Panc1 (cell line): Measurements from ENCODE around the gene MPZL3. TPM values are rescaled to one million over a fixed set of nuclear protein-coding genes. Genes with fewer than 3 reads are reported as not detected.

Experiments
- ATAC-seq: fragments of 200-7000 bp; cut with Tn5 transposase; 2 replicates; pipeline ENCODE4 v1.9.1; 2020; ENCODE audit warnings: mild to moderate bottlenecking, moderate library complexity
- BruUV-seq: library from RNA; stranded (reverse); fragments of 400-500 nt; replicated peaks from 2 replicates; lab custom pipeline; 2021; lab: Mats Ljungman, UMichigan
- CTCF ChIA-PET: fragments of 300-600 bp; sonication (Branson Sonifier 250); formaldehyde crosslinking; loops from one replicate; lab custom pipeline; 2022; ENCODE audit warnings: antibody characterized with exemption; lab: Charles Lee
- POLR2A ChIA-PET: fragments of 300-600 bp; sonication (Branson Sonifier 250); formaldehyde crosslinking; loops from one replicate; lab custom pipeline; 2022; ENCODE audit warnings: antibody characterized with exemption; lab: Charles Lee
- DNase-seq: peaks from one replicate; pipeline ENCODE4 v3.0.0-alpha.2; 2010; ENCODE audit warnings: low read depth, low spot score
- H3K27ac ChIP-seq: 2 replicates; pipeline ENCODE4 v1.5.1; 2011; ENCODE audit warnings: mild to moderate bottlenecking, low read length, inconsistent platforms
- H3K27me3 ChIP-seq: fragments of 200-500 bp; sonication (Bioruptor generic); 2 replicates; pipeline ENCODE4 v1.6.0; 2014; ENCODE audit warnings: low read length, inconsistent platforms; ENCODE audit not compliant: control insufficient read depth, insufficient read depth
- H3K36me3 ChIP-seq: fragments of 200-500 bp; sonication (Bioruptor generic); 2 replicates; pipeline ENCODE4 v1.5.1; 2014; ENCODE audit warnings: inconsistent platforms, mild to moderate bottlenecking, low read length, moderate library complexity; ENCODE audit not compliant: control insufficient read depth, insufficient read depth
- H3K4me1 ChIP-seq: 2 replicates; pipeline ENCODE4 v1.5.1; 2011; ENCODE audit warnings: inconsistent platforms, mild to moderate bottlenecking, low read length, moderate library complexity; ENCODE audit not compliant: control insufficient read depth, insufficient read depth
- H3K4me3 ChIP-seq, 2 experiments: 2 replicates each; pipeline ENCODE4 v1.5.1; 2011 to 2012; ENCODE audit warnings: low read depth in 2 of 2, low read length in 2 of 2, mild to moderate bottlenecking in 2 of 2, inconsistent platforms in 1 of 2, moderate library complexity in 1 of 2
- H3K9me3 ChIP-seq: fragments of 200-500 bp; sonication (Bioruptor generic); 2 replicates; pipeline ENCODE4 v1.5.1; 2014; ENCODE audit warnings: low read depth, mild to moderate bottlenecking, inconsistent platforms, low read length, moderate library complexity; ENCODE audit not compliant: control insufficient read depth, insufficient read depth
- POLR2AphosphoS5 ChIP-seq: IDR thresholded peaks from 2 replicates; pipeline ENCODE4 v1.6.1; 2012; ENCODE audit warnings: mild to moderate bottlenecking, low read depth, low read length, moderate library complexity
- SIN3A ChIP-seq: IDR thresholded peaks from 2 replicates; pipeline ENCODE4 v1.6.1; 2012; ENCODE audit warnings: low read depth, mild to moderate bottlenecking, low read length, moderate library complexity, borderline replicate concordance; ENCODE audit not compliant: insufficient read depth
- TCF7L2 ChIP-seq: IDR thresholded peaks from 2 replicates; pipeline ENCODE4 v1.6.1; 2011; ENCODE audit warnings: mild to moderate bottlenecking, low read depth, low read length, inconsistent platforms
- in situ Hi-C: cut with HindIII; loops from 2 replicates; pipeline ENCODE4 v1.10.0; 2016; ENCODE audit warnings: low sequenced_read_pairs, low pct_unique_long_range_greater_than_20kb
- intact Hi-C: fragments of 100-400 bp; cut with micrococcal nuclease; formaldehyde crosslinking; loops from one replicate; pipeline ENCODE4 v1.10.0; 2022; ENCODE audit not compliant: unreplicated experiment
- total RNA-seq: library from RNA; stranded (reverse); gene quantifications from one replicate; pipeline ENCODE4 v1.2.1, GENCODE V29; 2021; ENCODE audit not compliant: unreplicated experiment
- TF ChIP-seq, protein P1 (sequence below), 2 experiments: IDR thresholded peaks; 2 replicates each; pipeline ENCODE4 v1.6.1; 2011 to 2012; ENCODE audit warnings: low read depth in 2 of 2, control low read depth in 1 of 2, low read length in 1 of 2, mild to moderate bottlenecking in 1 of 2, moderate library complexity in 1 of 2; ENCODE audit not compliant: insufficient read depth in 1 of 2
- TF ChIP-seq, protein P2 (sequence below): fragments of 450-650 bp; IDR thresholded peaks from 2 replicates; pipeline ENCODE4 v1.5.1; 2017; ENCODE audit warnings: mild to moderate bottlenecking

The MPZL3 gene
- total RNA-seq, 1 experiment from 2014 or later: 1.0 TPM

- CTCF ChIA-PET: interaction anchor here (0.6 to 0.7 kb wide), 3 partner anchors 12 to 73 kb away, joined by 3 to 7 read pairs (median 3); no protein-coding TSS in a partner anchor
- POLR2A ChIA-PET: no interaction called here
- H3K9me3 ChIP-seq: no peaks in the 10 kb centered on the region
- ATAC-seq: peak; percentile 60; the same call in 1 of the 2 replicates
- H3K27ac ChIP-seq: no peak overlapping the region
- H3K36me3 ChIP-seq: no peaks in the 10 kb centered on the region
- TF ChIP-seq TCF7L2 (no peak), POLR2AphosphoS5 (no peak), SIN3A (no peak)
- TF ChIP-seq, protein P1, sequence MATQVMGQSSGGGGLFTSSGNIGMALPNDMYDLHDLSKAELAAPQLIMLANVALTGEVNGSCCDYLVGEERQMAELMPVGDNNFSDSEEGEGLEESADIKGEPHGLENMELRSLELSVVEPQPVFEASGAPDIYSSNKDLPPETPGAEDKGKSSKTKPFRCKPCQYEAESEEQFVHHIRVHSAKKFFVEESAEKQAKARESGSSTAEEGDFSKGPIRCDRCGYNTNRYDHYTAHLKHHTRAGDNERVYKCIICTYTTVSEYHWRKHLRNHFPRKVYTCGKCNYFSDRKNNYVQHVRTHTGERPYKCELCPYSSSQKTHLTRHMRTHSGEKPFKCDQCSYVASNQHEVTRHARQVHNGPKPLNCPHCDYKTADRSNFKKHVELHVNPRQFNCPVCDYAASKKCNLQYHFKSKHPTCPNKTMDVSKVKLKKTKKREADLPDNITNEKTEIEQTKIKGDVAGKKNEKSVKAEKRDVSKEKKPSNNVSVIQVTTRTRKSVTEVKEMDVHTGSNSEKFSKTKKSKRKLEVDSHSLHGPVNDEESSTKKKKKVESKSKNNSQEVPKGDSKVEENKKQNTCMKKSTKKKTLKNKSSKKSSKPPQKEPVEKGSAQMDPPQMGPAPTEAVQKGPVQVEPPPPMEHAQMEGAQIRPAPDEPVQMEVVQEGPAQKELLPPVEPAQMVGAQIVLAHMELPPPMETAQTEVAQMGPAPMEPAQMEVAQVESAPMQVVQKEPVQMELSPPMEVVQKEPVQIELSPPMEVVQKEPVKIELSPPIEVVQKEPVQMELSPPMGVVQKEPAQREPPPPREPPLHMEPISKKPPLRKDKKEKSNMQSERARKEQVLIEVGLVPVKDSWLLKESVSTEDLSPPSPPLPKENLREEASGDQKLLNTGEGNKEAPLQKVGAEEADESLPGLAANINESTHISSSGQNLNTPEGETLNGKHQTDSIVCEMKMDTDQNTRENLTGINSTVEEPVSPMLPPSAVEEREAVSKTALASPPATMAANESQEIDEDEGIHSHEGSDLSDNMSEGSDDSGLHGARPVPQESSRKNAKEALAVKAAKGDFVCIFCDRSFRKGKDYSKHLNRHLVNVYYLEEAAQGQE (IDR thresholded peaks at IDR 0.05; ENCODE audit: insufficient read depth in 1 of 2, low read depth in 2 of 2, low read length in 1 of 2): no peak
- TF ChIP-seq, protein P2, sequence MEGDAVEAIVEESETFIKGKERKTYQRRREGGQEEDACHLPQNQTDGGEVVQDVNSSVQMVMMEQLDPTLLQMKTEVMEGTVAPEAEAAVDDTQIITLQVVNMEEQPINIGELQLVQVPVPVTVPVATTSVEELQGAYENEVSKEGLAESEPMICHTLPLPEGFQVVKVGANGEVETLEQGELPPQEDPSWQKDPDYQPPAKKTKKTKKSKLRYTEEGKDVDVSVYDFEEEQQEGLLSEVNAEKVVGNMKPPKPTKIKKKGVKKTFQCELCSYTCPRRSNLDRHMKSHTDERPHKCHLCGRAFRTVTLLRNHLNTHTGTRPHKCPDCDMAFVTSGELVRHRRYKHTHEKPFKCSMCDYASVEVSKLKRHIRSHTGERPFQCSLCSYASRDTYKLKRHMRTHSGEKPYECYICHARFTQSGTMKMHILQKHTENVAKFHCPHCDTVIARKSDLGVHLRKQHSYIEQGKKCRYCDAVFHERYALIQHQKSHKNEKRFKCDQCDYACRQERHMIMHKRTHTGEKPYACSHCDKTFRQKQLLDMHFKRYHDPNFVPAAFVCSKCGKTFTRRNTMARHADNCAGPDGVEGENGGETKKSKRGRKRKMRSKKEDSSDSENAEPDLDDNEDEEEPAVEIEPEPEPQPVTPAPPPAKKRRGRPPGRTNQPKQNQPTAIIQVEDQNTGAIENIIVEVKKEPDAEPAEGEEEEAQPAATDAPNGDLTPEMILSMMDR: no peak
- no peaks in the 10 kb centered on the region for H3K4me1 ChIP-seq
- in situ Hi-C loops: no loop called here
- no peaks in the 10 kb centered on the region for H3K27me3 ChIP-seq
- no peak for DNase-seq
- BruUV-seq: no TSS peak
- intact Hi-C loops: no loop called here
- H3K4me3 ChIP-seq: no peak overlapping the region
These were observed 25.1 kb upstream of the MPZL3 start for GRCh38 chr11:118277312-118277711.

GRCh38 chr11:118276422-118276821, 24.3 kb upstream of the MPZL3 start:
- POLR2A ChIA-PET: interaction anchor here (0.6 kb wide), 1 partner anchor 9 kb away, joined by 4 read pairs; no protein-coding TSS in a partner anchor
- intact Hi-C loops: no loop called here
- BruUV-seq: no TSS peak

More at GRCh38 chr11:118276422-118276821, 24.3 kb upstream of the MPZL3 start:
- no peak overlapping the region for H3K4me3 ChIP-seq
- H3K27me3 ChIP-seq: no peaks in the 10 kb centered on the region
- H3K9me3 ChIP-seq: no peaks in the 10 kb centered on the region
- no peak for DNase-seq
- H3K4me1 ChIP-seq: no peaks in the 10 kb centered on the region
- ATAC-seq: no peak
- no peak overlapping the region for H3K27ac ChIP-seq
- in situ Hi-C loops: no loop called here
- CTCF ChIA-PET: no interaction called here
- no peak for TF ChIP-seq SIN3A
- TF ChIP-seq, protein P1 (IDR thresholded peaks at IDR 0.05; ENCODE audit: insufficient read depth in 1 of 2, low read depth in 2 of 2, low read length in 1 of 2): no peak
- no peak for TF ChIP-seq TCF7L2
- TF ChIP-seq POLR2AphosphoS5: no peak
- TF ChIP-seq, protein P2: no peak
- no peaks in the 10 kb centered on the region for H3K36me3 ChIP-seq
